Measurements from ENCODE around the gene CEP44.
"Not testable (repeated sequence)": the region's sequence is repeated elsewhere in the genome, so short reads cannot be mapped to it uniquely, and the experiment has no call there.

CEP44 gene

GRCh38 chr4:174254613-174255012 lies 29.1 kb upstream of the CEP44 start:
- no peak for TF ChIP-seq CTCF (IDR thresholded peaks at IDR 0.05; ENCODE audit: borderline replicate concordance, insufficient read depth, low read depth, low read length)
- H3K4me3 ChIP-seq (ENCODE audit: low read depth, low read length), result no peak overlapping the region

DNA sequence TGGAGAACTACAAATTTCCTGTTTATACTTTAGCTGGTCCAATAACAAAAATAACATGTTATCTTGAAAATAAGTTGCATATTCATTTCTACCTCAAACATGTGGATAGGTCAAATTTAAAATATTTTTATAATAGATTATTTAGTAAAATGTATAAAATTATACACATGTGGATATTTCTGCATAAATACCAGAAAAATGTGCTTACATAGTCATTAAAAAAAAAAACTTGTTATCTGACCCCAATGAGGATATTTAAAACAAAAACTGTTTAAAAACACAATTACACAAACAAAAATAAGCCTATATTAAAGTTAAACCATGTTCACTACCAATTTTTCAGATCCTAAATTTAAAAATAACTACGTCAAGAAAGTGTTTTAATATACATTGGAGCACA lies 28.3 kb upstream of the CEP44 start:
- no peak for TF ChIP-seq CTCF (IDR thresholded peaks at IDR 0.05; ENCODE audit: borderline replicate concordance, insufficient read depth, low read depth, low read length)
- H3K4me3 ChIP-seq (ENCODE audit: low read depth, low read length), result no peak overlapping the region

GRCh38 chr4:174255786-174256185 lies 27.9 kb upstream of the CEP44 start:
- no peak overlapping the region for H3K4me3 ChIP-seq (ENCODE audit: low read depth, low read length)
- TF ChIP-seq CTCF (IDR thresholded peaks at IDR 0.05; ENCODE audit: borderline replicate concordance, insufficient read depth, low read depth, low read length), result no peak

GRCh38 chr4:174256277-174256713 lies 27.4 kb upstream of the CEP44 start:
- H3K4me3 ChIP-seq (ENCODE audit: low read depth, low read length), result no peak overlapping the region
- TF ChIP-seq CTCF (IDR thresholded peaks at IDR 0.05; ENCODE audit: borderline replicate concordance, insufficient read depth, low read depth, low read length), result no peak

DNA sequence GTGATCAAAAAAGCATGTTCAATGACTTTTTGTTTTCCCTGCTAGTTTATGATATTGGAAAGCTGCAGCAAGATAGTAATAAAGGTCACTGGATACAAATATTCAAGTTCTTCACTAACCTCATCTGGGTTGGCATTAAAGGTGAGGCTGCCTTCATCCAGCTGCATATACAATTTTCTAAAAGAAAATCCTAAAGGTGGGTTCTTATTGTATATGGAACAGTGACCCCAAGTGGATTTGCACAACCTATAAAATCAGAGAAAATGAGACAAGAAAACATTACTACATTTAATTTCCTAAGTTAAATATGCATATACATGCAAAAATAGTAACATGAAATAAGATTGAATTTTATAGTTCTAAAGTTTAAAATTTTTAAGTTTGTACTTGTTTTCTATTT lies 24.1 kb upstream of the CEP44 start:
- no peak overlapping the region for H3K4me3 ChIP-seq (ENCODE audit: low read depth, low read length)
- no peak for TF ChIP-seq CTCF (IDR thresholded peaks at IDR 0.05; ENCODE audit: borderline replicate concordance, insufficient read depth, low read depth, low read length)

DNA sequence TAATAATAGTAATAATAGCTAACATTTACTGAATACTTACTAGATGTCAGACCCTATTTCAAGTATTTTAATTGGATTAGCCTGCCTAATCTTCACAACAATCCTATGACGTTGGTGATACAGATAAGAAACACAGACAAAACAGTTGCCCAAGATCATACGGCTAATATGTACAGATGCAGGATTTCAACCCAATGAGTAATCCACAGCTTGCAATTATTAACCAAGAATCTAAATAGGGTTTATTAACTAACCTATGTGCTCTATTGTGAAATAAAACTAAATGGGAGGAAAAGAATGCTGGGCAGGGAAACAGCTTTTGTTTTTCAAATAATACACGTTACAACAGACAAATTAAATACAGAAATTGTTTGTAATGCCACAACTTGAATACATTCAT lies 23.6 kb upstream of the CEP44 start:
- H3K4me3 ChIP-seq (ENCODE audit: low read depth, low read length), result no peak overlapping the region

GRCh38 chr4:174261432-174261831 lies 22.3 kb upstream of the CEP44 start:
- not testable (repeated sequence) for H3K4me3 ChIP-seq (ENCODE audit: low read depth, low read length)

More for the DNA sequence above, 23.6 kb upstream of the CEP44 start:
- no peak for TF ChIP-seq CTCF (IDR thresholded peaks at IDR 0.05; ENCODE audit: borderline replicate concordance, insufficient read depth, low read depth, low read length)
